ENCODE measurements around the gene SUV39H2.

DNA sequence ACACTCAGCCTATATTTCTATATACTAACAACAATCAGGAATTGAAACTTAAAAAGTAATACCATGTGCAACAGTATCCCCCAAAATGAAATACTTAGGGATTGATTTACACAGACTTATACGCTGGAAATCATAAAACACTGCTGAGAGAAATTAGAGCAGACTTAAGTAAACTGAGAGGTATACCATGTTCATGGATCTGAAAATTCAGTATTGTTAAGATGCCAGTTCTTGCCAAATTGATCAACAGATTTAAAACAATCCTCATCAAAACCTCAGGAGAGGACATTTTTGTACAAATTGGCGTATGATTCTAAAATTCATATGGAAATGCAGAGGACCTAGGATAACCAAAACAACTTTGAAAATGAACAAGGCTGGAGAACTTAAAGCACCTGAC lies 37.9 kb downstream of the SUV39H2 start:
- TF ChIP-seq, protein P1, sequence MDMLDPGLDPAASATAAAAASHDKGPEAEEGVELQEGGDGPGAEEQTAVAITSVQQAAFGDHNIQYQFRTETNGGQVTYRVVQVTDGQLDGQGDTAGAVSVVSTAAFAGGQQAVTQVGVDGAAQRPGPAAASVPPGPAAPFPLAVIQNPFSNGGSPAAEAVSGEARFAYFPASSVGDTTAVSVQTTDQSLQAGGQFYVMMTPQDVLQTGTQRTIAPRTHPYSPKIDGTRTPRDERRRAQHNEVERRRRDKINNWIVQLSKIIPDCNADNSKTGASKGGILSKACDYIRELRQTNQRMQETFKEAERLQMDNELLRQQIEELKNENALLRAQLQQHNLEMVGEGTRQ (IDR thresholded peaks at IDR 0.05; ENCODE audit: borderline replicate concordance, low read depth, low read length), result no peak
- TF ChIP-seq JUND (IDR thresholded peaks at IDR 0.05; ENCODE audit: low read depth, low read length) (no peak), CTCF (IDR thresholded peaks at IDR 0.05 in 2 of 3, conservative IDR thresholded peaks at IDR 0.05 in 1 of 3; ENCODE audit: control insufficient read depth in 2 of 3, extremely low read depth in 1 of 3, insufficient read depth in 1 of 3, low read depth in 3 of 3, low read length in 3 of 3) (no peak), SIN3A (IDR thresholded peaks at IDR 0.05; ENCODE audit: low read depth, low read length) (no peak), HSF1 (IDR thresholded peaks at IDR 0.05; ENCODE audit: low read depth, low read length) (no peak), BACH1 (IDR thresholded peaks at IDR 0.05; ENCODE audit: borderline replicate concordance) (no peak), TAF1 (IDR thresholded peaks at IDR 0.05; ENCODE audit: borderline replicate concordance, low read depth, low read length) (no peak), POLR2AphosphoS5 (IDR thresholded peaks at IDR 0.05; ENCODE audit: low read length) (no peak), FOXM1 (IDR thresholded peaks at IDR 0.05; ENCODE audit: low read depth, low read length) (no peak), CBFB (IDR thresholded peaks at IDR 0.05; ENCODE audit: low read depth) (no peak), CEBPB (IDR thresholded peaks at IDR 0.05; ENCODE audit: borderline replicate concordance in 1 of 2, low read depth in 2 of 2, low read length in 2 of 2) (no peak), MAX (IDR thresholded peaks at IDR 0.05; ENCODE audit: low read depth, low read length) (no peak), SRF (IDR thresholded peaks at IDR 0.05; ENCODE audit: low read depth in 2 of 2, low read length in 2 of 2) (no peak)

Measured in GM12878 (cell line).